ENCODE results near the gene CDON.

The CDON gene

GRCh38 chr11:126012852-126013251 is 49.8 kb downstream of the CDON start:
- DNase-seq (ENCODE audit: low read depth) = no peak
- TF ChIP-seq, protein P1, sequence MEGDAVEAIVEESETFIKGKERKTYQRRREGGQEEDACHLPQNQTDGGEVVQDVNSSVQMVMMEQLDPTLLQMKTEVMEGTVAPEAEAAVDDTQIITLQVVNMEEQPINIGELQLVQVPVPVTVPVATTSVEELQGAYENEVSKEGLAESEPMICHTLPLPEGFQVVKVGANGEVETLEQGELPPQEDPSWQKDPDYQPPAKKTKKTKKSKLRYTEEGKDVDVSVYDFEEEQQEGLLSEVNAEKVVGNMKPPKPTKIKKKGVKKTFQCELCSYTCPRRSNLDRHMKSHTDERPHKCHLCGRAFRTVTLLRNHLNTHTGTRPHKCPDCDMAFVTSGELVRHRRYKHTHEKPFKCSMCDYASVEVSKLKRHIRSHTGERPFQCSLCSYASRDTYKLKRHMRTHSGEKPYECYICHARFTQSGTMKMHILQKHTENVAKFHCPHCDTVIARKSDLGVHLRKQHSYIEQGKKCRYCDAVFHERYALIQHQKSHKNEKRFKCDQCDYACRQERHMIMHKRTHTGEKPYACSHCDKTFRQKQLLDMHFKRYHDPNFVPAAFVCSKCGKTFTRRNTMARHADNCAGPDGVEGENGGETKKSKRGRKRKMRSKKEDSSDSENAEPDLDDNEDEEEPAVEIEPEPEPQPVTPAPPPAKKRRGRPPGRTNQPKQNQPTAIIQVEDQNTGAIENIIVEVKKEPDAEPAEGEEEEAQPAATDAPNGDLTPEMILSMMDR (conservative IDR thresholded peaks at IDR 0.05; ENCODE audit: control insufficient read depth, insufficient read depth, low read depth, low read length) = no peak
- H3K4me3 ChIP-seq (ENCODE audit: control insufficient read depth, low read depth, low read length) = no peak overlapping the region

GRCh38 chr11:126011754-126012153 is 50.9 kb downstream of the CDON start:
- DNase-seq (ENCODE audit: low read depth) = no peak
- H3K4me3 ChIP-seq (ENCODE audit: control insufficient read depth, low read depth, low read length) = no peak overlapping the region
- TF ChIP-seq, protein P1 (conservative IDR thresholded peaks at IDR 0.05; ENCODE audit: control insufficient read depth, insufficient read depth, low read depth, low read length) = no peak

- H3K4me3 ChIP-seq (ENCODE audit: control insufficient read depth, low read depth, low read length) = no peak overlapping the region
- TF ChIP-seq, protein P1 (conservative IDR thresholded peaks at IDR 0.05; ENCODE audit: control insufficient read depth, insufficient read depth, low read depth, low read length) = no peak
Measured at GRCh38 chr11:126011265-126011664, 51.4 kb downstream of the CDON start.

DNA sequence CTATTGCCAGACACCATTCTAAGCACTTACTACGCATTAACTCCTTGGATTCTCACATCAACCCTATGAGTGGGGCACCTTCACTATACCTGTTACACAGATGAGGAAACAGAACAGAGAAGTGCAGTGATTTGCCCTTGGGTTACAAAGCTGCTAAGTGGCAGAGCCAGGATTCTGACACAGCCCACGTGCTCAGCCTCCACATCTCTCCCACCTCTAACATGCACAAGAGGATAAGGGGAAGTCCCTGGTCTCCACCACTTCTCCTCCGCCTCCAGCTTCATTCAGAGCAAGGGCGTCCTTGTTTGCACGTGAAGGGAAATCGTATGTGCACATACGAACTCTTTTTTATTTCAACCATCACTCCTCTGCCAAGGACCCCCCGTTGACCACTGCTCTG is 53.7 kb downstream of the CDON start:
- TF ChIP-seq, protein P1 (conservative IDR thresholded peaks at IDR 0.05; ENCODE audit: control insufficient read depth, insufficient read depth, low read depth, low read length) = no peak
- no peak overlapping the region for H3K4me3 ChIP-seq (ENCODE audit: control insufficient read depth, low read depth, low read length)
- DNase-seq (ENCODE audit: low read depth) = no peak

More at GRCh38 chr11:126011265-126011664, 51.4 kb downstream of the CDON start:
- no peak for DNase-seq (ENCODE audit: low read depth)

DNA sequence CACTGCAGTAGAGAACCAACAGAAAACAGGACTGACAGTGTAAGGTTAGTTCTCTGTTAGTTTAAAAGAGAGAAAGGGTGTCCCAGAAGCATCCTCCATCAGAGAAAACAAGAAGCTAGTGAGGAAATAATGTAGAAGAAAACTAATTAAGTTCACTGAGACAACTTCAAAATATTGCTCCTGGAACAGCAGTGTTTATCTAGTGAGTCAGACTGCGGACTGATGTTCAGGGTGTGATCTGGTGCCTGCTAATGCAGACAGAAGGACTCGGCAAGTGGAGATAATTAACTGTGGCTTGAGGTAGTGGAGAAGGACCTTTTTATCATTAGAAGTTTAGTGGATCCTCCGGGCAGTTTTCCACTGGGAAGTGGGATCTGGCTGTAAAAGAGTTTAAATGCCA is 55.4 kb downstream of the CDON start:
- H3K4me3 ChIP-seq (ENCODE audit: control insufficient read depth, low read depth, low read length) = no peak overlapping the region
- TF ChIP-seq, protein P1 (conservative IDR thresholded peaks at IDR 0.05; ENCODE audit: control insufficient read depth, insufficient read depth, low read depth, low read length) = no peak
- peak; percentile 69 for DNase-seq (ENCODE audit: low read depth)

DNA sequence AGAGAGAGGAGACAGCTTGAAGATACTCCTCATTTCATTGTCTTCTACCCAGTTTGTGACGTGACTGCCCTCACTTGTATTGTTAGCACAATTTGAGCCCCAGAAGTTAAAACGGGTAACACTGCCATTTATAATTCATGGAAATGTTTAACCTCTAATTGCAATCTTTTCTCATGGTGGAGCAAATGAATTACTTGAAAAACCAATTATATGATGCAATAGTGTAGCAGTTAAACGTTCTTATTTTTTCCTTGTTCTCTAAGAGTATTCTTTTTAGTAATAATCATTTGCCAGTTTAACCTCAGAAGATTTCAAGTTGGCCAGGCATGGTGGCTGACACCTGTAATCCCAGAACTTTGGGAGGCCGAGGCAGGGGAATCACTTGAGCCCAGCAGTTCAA is 56.6 kb downstream of the CDON start:
- TF ChIP-seq, protein P1 (conservative IDR thresholded peaks at IDR 0.05; ENCODE audit: control insufficient read depth, insufficient read depth, low read depth, low read length) = no peak
- H3K4me3 ChIP-seq (ENCODE audit: control insufficient read depth, low read depth, low read length) = no peak overlapping the region
- no peak for DNase-seq (ENCODE audit: low read depth)

DNA sequence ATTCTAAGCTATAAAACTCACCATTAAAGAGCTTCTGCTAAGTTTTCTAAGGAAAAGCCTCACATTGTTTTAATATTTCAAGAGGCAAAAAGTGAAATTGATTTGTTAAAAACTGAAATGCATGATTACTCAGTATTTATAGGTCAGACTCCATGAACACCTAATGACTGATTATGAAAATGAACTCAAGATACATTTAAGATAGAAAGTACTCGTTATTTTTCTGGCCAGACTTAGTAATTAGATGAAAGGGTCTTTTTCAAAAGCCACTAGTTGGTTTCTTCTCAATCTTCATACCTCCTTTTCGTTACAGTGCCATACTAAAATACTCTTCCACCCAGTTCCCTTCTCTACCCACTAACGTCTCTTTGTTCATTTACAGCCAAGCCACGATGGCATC is 60.5 kb downstream of the CDON start:
- no peak overlapping the region for H3K4me3 ChIP-seq (ENCODE audit: control insufficient read depth, low read depth, low read length)
- TF ChIP-seq, protein P1 (conservative IDR thresholded peaks at IDR 0.05; ENCODE audit: control insufficient read depth, insufficient read depth, low read depth, low read length) = no peak
- DNase-seq (ENCODE audit: low read depth) = no peak

All from fibroblast of mammary gland (primary cell).